Measurements from ENCODE around the gene SHC3. TPM values are rescaled to one million over a fixed set of nuclear protein-coding genes. Genes with fewer than 3 reads are reported as not detected.

SHC3 gene
- total and polyA plus RNA-seq, 2 of the 4 experiments (the other 2 are of a cell fraction): 4.5 to 13.3 TPM

DNA sequence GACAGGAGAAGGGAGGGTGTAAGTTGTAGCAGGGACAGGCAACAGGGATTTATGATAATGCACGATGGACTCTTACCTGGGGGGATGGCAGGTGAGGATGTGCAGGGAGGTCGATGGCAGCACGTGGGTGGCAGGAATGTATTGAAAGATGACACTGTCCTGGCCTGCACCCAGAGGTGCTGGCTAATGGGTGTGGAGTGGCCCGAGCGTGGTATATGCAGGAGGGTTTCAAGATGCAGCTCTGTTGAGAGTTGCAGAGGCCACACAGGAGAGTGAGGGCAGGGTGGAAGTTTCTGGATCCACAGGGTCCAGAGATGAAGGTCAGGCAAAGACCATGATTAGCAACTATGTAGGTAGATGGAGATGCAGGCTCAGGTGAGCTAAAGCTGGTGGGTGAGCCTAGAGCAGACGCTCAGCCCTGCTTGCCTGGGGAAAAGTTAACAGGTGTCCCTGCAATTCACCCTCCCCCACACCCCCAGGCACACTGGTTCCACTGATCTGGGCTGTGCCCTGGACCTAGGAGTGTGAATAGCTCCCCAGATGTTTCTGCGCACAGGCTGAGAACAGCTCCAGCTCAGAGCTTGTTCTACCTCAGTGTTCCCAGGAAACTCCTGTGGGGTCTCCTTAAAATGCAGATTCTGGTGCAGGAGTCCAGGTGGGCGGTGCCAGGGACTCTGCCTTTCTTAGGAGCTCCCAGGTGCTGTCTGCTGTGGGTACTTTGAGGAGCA lies 208.8 kb downstream of the SHC3 start:
- Histone ChIP-seq H3K4me1 (ENCODE audit: control insufficient read depth, insufficient read depth, low read length) (no peaks in the 10 kb centered on the region), H3K14ac (replicated peaks; ENCODE audit: low read depth, low read length) (no peak overlapping the region), H2BK20ac (ENCODE audit: low read depth, low read length) (no peak overlapping the region), H4K8ac (ENCODE audit: low read depth in 2 of 2, low read length in 2 of 2) (no peak overlapping the region), H3K18ac (ENCODE audit: low read depth, low read length) (no peak overlapping the region), H4K20me1 (ENCODE audit: insufficient read depth, low read length) (no peaks in the 10 kb centered on the region; the same call in 1 of the 2 replicates), H3K56ac (ENCODE audit: extremely low read depth, insufficient read depth, low read length) (no peak overlapping the region), H3K27ac (ENCODE audit: insufficient read depth, low read length) (no peak overlapping the region), H2BK5ac (ENCODE audit: low read depth, low read length, poor library complexity, severe bottlenecking) (no peak overlapping the region), H3K4ac (ENCODE audit: low read depth, low read length) (no peak overlapping the region), H3K9ac (ENCODE audit: low read depth, low read length) (no peak overlapping the region), H3K9me1 (ENCODE audit: insufficient read depth, low read length) (peaks cover 11% of the 10 kb centered on the region; the same call in 1 of the 2 replicates), H3K4me2 (ENCODE audit: low read depth, low read length) (no peak overlapping the region), H2AK5ac (ENCODE audit: low read depth, low read length) (no peak overlapping the region), H3K9me3 (ENCODE audit: control insufficient read depth, insufficient read depth, low read length) (peaks cover 5% of the 10 kb centered on the region; the same call in 1 of the 2 replicates), H2AFZ (replicated peaks; ENCODE audit: low read length, poor library complexity) (no peak overlapping the region), H4K5ac (ENCODE audit: low read depth, low read length) (no peak overlapping the region), H3K36me3 (ENCODE audit: control insufficient read depth, insufficient read depth, low read length) (no peaks in the 10 kb centered on the region), H2AK9ac (replicated peaks; ENCODE audit: low read depth, low read length, poor library complexity) (peak overlapping the region; percentile 50), H4K91ac (ENCODE audit: insufficient read depth, low read depth, low read length) (no peak overlapping the region), H3K4me3 (ENCODE audit: insufficient read depth, low read depth, low read length) (no peak overlapping the region), H3K27me3 (ENCODE audit: control insufficient read depth, insufficient read depth, low read length) (peaks cover 19% of the 10 kb centered on the region; the same call in 1 of the 2 replicates), H2BK120ac (ENCODE audit: low read depth, low read length) (no peak overlapping the region), H3K23ac (ENCODE audit: low read depth, low read length) (no peak overlapping the region), H2BK15ac (ENCODE audit: low read depth, low read length) (no peak overlapping the region), H3K79me1 (ENCODE audit: low read depth in 1 of 2, low read length in 2 of 2) (no peaks in the 10 kb centered on the region)
- ChIA-PET CTCF (no interaction called here), POLR2A (ENCODE audit: unreplicated experiment) (no interaction called here)
- dilution Hi-C loops (cut with HindIII; ENCODE audit: low sequenced_read_pairs, unreplicated experiment): no loop called here
- intact Hi-C loops (cut with micrococcal nuclease): no loop called here
- BruUV-seq (replicated peaks): no TSS peak
- in situ Hi-C loops (cut with MboI; ENCODE audit: low sequenced_read_pairs): no loop called here
- ATAC-seq (ENCODE audit: low read depth): no peak
- WGBS, 2 experiments (ENCODE audit: extremely low coverage in 2 of 2, insufficient read length in 1 of 2): 60% methylated on average over 3 of the region's 8 CpGs; no CpG with 5 or more reads in 1 of the 2 experiments
- TF ChIP-seq RAD21 (IDR thresholded peaks at IDR 0.05; ENCODE audit: low read length) (no peak), BHLHE40 (IDR thresholded peaks at IDR 0.05; ENCODE audit: low read depth, low read length) (no peak), CEBPB (IDR thresholded peaks at IDR 0.05; ENCODE audit: low read depth, low read length) (no peak), MAZ (IDR thresholded peaks at IDR 0.05; ENCODE audit: borderline replicate concordance, low read depth, low read length) (no peak), CHD1 (IDR thresholded peaks at IDR 0.05; ENCODE audit: low read depth, low read length) (no peak), RCOR1 (IDR thresholded peaks at IDR 0.05; ENCODE audit: insufficient replicate concordance, low read length) (no peak), SMC3 (IDR thresholded peaks at IDR 0.05; ENCODE audit: low read depth, low read length) (no peak), NFE2L2 (IDR thresholded peaks at IDR 0.05; ENCODE audit: low read depth, low read length) (no peak), MXI1 (IDR thresholded peaks at IDR 0.05; ENCODE audit: borderline replicate concordance, low read depth, low read length) (no peak), MAFK (IDR thresholded peaks at IDR 0.05; ENCODE audit: low read depth, low read length) (no peak), RFX5 (IDR thresholded peaks at IDR 0.05; ENCODE audit: low read depth, low read length) (no peak), FOS (IDR thresholded peaks at IDR 0.05; ENCODE audit: low read depth, low read length) (no peak), POLR2A (IDR thresholded peaks at IDR 0.05; ENCODE audit: low read depth, low read length) (no peak)
- TF ChIP-seq, protein P1, sequence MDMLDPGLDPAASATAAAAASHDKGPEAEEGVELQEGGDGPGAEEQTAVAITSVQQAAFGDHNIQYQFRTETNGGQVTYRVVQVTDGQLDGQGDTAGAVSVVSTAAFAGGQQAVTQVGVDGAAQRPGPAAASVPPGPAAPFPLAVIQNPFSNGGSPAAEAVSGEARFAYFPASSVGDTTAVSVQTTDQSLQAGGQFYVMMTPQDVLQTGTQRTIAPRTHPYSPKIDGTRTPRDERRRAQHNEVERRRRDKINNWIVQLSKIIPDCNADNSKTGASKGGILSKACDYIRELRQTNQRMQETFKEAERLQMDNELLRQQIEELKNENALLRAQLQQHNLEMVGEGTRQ (IDR thresholded peaks at IDR 0.05; ENCODE audit: low read depth, low read length): no peak
- TF ChIP-seq, protein P2, sequence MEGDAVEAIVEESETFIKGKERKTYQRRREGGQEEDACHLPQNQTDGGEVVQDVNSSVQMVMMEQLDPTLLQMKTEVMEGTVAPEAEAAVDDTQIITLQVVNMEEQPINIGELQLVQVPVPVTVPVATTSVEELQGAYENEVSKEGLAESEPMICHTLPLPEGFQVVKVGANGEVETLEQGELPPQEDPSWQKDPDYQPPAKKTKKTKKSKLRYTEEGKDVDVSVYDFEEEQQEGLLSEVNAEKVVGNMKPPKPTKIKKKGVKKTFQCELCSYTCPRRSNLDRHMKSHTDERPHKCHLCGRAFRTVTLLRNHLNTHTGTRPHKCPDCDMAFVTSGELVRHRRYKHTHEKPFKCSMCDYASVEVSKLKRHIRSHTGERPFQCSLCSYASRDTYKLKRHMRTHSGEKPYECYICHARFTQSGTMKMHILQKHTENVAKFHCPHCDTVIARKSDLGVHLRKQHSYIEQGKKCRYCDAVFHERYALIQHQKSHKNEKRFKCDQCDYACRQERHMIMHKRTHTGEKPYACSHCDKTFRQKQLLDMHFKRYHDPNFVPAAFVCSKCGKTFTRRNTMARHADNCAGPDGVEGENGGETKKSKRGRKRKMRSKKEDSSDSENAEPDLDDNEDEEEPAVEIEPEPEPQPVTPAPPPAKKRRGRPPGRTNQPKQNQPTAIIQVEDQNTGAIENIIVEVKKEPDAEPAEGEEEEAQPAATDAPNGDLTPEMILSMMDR (conservative IDR thresholded peaks at IDR 0.05; ENCODE audit: low read depth, low read length): no peak
- TF ChIP-seq, protein P3, sequence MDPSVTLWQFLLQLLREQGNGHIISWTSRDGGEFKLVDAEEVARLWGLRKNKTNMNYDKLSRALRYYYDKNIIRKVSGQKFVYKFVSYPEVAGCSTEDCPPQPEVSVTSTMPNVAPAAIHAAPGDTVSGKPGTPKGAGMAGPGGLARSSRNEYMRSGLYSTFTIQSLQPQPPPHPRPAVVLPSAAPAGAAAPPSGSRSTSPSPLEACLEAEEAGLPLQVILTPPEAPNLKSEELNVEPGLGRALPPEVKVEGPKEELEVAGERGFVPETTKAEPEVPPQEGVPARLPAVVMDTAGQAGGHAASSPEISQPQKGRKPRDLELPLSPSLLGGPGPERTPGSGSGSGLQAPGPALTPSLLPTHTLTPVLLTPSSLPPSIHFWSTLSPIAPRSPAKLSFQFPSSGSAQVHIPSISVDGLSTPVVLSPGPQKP (IDR thresholded peaks at IDR 0.05; ENCODE audit: borderline replicate concordance, low read depth, low read length): no peak
- no peak for DNase-seq
